OCI-LY3 (cell line): ENCODE data around the gene KRTAP26-1.

ENCODE experiments used
- H2AFZ ChIP-seq: fragments of 200-600, 300-600 bp; shearing (Covaris generic); 2 replicates; pipeline ENCODE4 v1.6.0; 2014; ENCODE audit warnings: antibody characterized with exemption, low read depth, low read length
- H3K27ac ChIP-seq: fragments of 200-600, 300-600 bp; sonication (generic); 2 replicates; pipeline ENCODE4 v1.5.1; 2014; ENCODE audit warnings: mild to moderate bottlenecking, low read length, moderate library complexity, mixed read lengths
- H3K27me3 ChIP-seq: fragments of 200-600, 300-600 bp; sonication (generic); 2 replicates; pipeline ENCODE4 v1.6.1; 2014; ENCODE audit warnings: low read depth, low read length, mixed read lengths
- H3K36me3 ChIP-seq: fragments of 200-600, 300-600 bp; sonication (generic); replicated peaks from 2 replicates; pipeline ENCODE3; 2014; ENCODE audit warnings: low read depth, low read length, mixed read lengths
- H3K4me1 ChIP-seq: fragments of 300-600, 200-600 bp; sonication (generic); 2 replicates; pipeline ENCODE4 v1.6.1; 2014; ENCODE audit warnings: low read length, mixed read lengths
- H3K4me2 ChIP-seq: fragments of 200-600, 300-600 bp; sonication (generic); 2 replicates; pipeline ENCODE4 v1.6.1; 2014; ENCODE audit warnings: low read length, mixed read lengths
- H3K4me3 ChIP-seq: fragments of 300-600, 200-600 bp; sonication (generic); 2 replicates; pipeline ENCODE4 v1.5.1; 2014; ENCODE audit warnings: antibody characterized with exemption, mild to moderate bottlenecking, low read length, moderate library complexity
- H3K79me2 ChIP-seq: fragments of 300-600, 200-600 bp; shearing (Covaris generic); 2 replicates; pipeline ENCODE4 v1.6.1; 2014; ENCODE audit warnings: mild to moderate bottlenecking, low read length, mixed read lengths
- H3K9ac ChIP-seq: fragments of 300-600, 200-600 bp; shearing (Covaris generic); 2 replicates; pipeline ENCODE4 v1.6.0; 2014; ENCODE audit warnings: mild to moderate bottlenecking, low read length, moderate library complexity
- H3K9me3 ChIP-seq: fragments of 200-600, 300-600 bp; shearing (Covaris generic); 2 replicates; pipeline ENCODE4 v1.6.1; 2014; ENCODE audit warnings: low read length, mixed read lengths; ENCODE audit not compliant: insufficient read depth
- H4K20me1 ChIP-seq: fragments of 200-600, 300-600 bp; sonication (generic); 2 replicates; pipeline ENCODE4 v1.6.1; 2016; ENCODE audit warnings: low read length, mixed read lengths; ENCODE audit not compliant: insufficient read depth
- EZH2phosphoT487 ChIP-seq: fragments of 200-600 bp; shearing (Covaris generic); IDR thresholded peaks from 2 replicates; pipeline ENCODE4 v1.6.1; 2018; ENCODE audit warnings: antibody characterized with exemption, mixed run types, low read depth
- TF ChIP-seq, protein P1 (sequence below): fragments of 200-600, 300-600 bp; sonication (generic); IDR thresholded peaks from 2 replicates; pipeline ENCODE4 v1.5.1; 2014; ENCODE audit warnings: antibody characterized with exemption, low read length, low read depth

KRTAP26-1 gene

DNA sequence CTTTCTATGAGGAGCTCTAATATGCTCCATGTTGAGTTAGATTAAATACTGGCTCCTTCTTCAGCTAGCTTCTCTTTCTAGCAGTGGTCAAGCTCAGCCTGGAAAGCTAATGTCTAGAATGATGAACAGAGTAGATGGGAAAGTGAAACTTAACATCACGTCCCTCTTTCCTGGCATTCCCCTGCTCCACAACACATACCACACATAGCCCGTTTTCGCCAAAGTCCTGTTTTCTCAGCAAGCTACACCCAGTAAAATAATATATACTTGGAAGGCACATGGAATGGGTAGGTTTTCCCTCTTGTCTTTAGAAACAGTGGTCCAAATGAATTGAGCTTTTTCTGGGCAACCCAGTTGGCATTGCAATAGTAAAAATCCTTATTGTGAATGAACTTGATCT lies 13.6 kb upstream of the KRTAP26-1 start:
- Histone ChIP-seq H4K20me1 (no peaks in the 10 kb centered on the region), H2AFZ (no peak overlapping the region), H3K9me3 (no peaks in the 10 kb centered on the region), H3K27me3 (no peaks in the 10 kb centered on the region), H3K4me2 (no peak overlapping the region), H3K27ac (no peak overlapping the region), H3K9ac (no peak overlapping the region), H3K79me2 (no peaks in the 10 kb centered on the region), H3K4me1 (no peaks in the 10 kb centered on the region), H3K4me3 (no peak overlapping the region), H3K36me3 (no peaks in the 10 kb centered on the region)
- TF ChIP-seq, protein P1, sequence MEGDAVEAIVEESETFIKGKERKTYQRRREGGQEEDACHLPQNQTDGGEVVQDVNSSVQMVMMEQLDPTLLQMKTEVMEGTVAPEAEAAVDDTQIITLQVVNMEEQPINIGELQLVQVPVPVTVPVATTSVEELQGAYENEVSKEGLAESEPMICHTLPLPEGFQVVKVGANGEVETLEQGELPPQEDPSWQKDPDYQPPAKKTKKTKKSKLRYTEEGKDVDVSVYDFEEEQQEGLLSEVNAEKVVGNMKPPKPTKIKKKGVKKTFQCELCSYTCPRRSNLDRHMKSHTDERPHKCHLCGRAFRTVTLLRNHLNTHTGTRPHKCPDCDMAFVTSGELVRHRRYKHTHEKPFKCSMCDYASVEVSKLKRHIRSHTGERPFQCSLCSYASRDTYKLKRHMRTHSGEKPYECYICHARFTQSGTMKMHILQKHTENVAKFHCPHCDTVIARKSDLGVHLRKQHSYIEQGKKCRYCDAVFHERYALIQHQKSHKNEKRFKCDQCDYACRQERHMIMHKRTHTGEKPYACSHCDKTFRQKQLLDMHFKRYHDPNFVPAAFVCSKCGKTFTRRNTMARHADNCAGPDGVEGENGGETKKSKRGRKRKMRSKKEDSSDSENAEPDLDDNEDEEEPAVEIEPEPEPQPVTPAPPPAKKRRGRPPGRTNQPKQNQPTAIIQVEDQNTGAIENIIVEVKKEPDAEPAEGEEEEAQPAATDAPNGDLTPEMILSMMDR, result no peak
- TF ChIP-seq EZH2phosphoT487, result no peak

GRCh38 chr21:30332681-30333080 lies 12.6 kb upstream of the KRTAP26-1 start:
- no peaks in the 10 kb centered on the region for H3K4me1 ChIP-seq
- no peak overlapping the region for H3K4me3 ChIP-seq
- no peak overlapping the region for H3K9ac ChIP-seq
- no peaks in the 10 kb centered on the region for H3K9me3 ChIP-seq
- H3K4me2 ChIP-seq, result no peak overlapping the region
- no peak for TF ChIP-seq EZH2phosphoT487
- TF ChIP-seq, protein P1, result no peak
- H3K79me2 ChIP-seq, result no peaks in the 10 kb centered on the region
- H3K27ac ChIP-seq, result no peak overlapping the region
- no peaks in the 10 kb centered on the region for H3K27me3 ChIP-seq
- H4K20me1 ChIP-seq, result no peaks in the 10 kb centered on the region
- no peaks in the 10 kb centered on the region for H3K36me3 ChIP-seq
- no peak overlapping the region for H2AFZ ChIP-seq

DNA sequence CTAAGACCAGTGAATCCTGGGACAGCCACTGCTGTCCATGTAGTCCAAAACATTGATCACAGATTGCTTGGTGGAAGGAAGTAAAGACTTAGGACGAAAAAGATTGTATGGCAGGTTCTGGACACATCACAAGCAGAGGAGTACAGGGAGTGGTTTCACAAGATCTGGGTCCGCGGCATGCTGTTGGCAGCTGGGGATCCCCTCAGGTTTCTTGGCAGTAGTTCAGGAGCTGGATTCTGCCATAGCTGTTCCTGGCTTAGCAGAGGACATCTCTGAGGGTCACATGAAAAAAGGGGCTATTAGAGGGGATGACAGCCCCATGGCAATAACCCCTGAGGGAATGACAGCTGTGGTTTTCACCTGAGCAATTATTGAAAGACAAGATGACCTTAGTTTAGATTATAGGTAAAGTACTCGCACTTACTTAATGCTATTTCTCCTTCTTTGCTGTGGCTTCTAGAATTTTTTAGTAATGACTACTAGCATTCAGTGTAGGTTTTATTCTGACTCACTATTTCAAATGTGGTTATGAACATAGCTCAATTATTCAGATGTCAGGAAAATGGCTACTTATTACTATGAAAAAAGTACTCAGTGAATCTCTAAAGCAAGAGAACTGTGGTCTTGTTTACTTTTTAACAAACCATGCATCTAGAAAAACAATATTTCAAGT lies 9.2 kb upstream of the KRTAP26-1 start:
- Histone ChIP-seq H3K4me2 (0 out of 2 replicates have a peak overlapping the region, but pooled peaks have one; percentile 22), H3K9ac (no peak overlapping the region), H3K4me1 (peaks cover 5% of the 10 kb centered on the region; the same call in 1 of the 2 replicates), H3K27ac (no peak overlapping the region), H3K36me3 (no peaks in the 10 kb centered on the region), H3K4me3 (no peak overlapping the region), H4K20me1 (no peaks in the 10 kb centered on the region), H3K27me3 (no peaks in the 10 kb centered on the region), H3K79me2 (no peaks in the 10 kb centered on the region), H2AFZ (no peak overlapping the region), H3K9me3 (no peaks in the 10 kb centered on the region)
- TF ChIP-seq EZH2phosphoT487, result no peak
- TF ChIP-seq, protein P1, result no peak

DNA sequence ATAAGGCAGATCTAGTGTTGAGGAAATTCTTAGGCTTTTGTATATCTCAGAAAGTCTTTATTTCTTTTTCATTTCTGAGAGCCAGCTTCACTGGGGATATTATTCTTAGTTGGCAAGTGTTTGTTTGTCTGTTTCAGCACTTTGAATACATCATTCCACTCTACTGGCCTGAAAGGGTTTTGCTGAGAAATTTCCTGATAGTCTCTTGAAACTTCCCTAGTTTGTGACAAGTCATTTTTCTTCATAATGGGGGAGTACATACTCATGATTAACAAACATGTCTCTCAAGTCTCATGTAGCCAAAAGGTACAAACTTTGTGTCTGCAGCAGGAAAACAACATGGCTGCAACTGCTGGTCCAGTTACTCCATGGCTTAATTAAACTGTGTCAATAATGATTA lies 6.3 kb upstream of the KRTAP26-1 start:
- no peak overlapping the region for H3K27ac ChIP-seq
- no peak overlapping the region for H2AFZ ChIP-seq
- peaks cover 5% of the 10 kb centered on the region; the same call in 1 of the 2 replicates for H3K4me1 ChIP-seq
- H3K27me3 ChIP-seq, result no peaks in the 10 kb centered on the region
- H4K20me1 ChIP-seq, result no peaks in the 10 kb centered on the region
- TF ChIP-seq, protein P1, result no peak
- TF ChIP-seq EZH2phosphoT487, result no peak
- no peaks in the 10 kb centered on the region for H3K9me3 ChIP-seq
- no peaks in the 10 kb centered on the region for H3K79me2 ChIP-seq
- no peak overlapping the region for H3K9ac ChIP-seq
- no peaks in the 10 kb centered on the region for H3K36me3 ChIP-seq
- no peak overlapping the region for H3K4me3 ChIP-seq
- no peak overlapping the region for H3K4me2 ChIP-seq
